NCI-H345 treated with DMSO at 0.1 percent for 48 hours (cell line): ENCODE measurements around the gene POTEF.
"Not testable (repeated sequence)": the region's sequence is repeated elsewhere in the genome, so short reads cannot be mapped to it uniquely, and the experiment has no call there.

Source experiments
- DNase-seq: peaks from one replicate; lab custom pipeline; 2025; ENCODE audit not compliant: unreplicated experiment; lab: John Stamatoyannopoulos, UW

The POTEF gene

DNA sequence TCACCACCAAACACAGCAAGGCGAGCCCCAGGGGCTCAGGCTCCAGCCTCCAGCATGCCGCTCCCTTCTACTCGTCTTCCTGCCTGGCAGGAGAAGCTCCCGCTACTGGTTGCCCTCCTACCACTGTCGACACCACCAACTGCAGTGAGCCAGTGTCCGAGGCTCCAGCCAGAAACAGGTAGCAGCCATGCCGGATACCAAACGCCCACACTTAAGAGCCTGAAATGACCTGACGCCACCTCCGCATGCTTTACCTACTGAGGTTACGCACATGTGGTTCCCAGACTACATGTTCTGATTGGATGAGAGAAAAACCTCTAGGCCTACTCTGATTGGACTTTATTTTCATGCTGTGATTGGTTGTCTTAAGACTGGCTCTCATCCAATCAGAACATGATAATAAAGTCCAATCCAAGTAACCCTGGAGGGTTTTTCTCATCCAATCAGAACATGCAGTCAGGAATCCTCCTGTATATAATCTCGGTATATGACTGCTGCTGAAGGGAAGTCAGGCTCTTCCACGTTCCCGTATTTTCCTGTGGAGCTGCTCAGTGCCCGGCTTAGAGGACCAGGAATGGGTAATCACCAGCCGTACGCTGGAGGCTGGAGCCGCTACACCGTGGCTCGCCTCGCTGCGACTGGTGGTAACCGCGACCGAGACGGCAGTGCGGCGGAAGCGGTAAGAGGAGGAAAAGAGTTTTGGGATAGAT, at the start of gene POTEF:
TSS of gene POTEF (minus strand) at position 103 of the 710 bp plus-strand sequence. CDS start 8,707 bp downstream, outside the sequence.
- DNase-seq: not testable (repeated sequence)

DNA sequence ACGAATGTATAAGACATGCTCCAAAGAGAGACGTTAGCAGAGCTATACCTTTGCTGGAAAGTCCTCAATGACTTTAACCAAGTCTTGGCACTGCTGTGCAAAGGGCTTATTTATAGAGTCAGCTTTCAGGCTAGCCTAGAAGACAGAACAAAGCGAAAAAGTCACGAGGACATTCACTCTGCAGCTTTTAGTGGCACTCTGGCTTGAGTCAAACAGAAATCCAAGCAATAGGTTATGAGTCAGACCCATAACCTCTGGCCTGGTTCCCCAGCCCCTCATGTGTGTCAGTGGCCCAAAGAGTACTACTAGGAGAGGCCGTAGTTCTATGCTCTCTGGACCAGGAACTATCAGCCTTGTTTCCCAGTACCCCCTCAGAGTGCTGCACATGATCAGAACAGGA, 45.8 kb upstream of the POTEF start:
- DNase-seq: not testable (repeated sequence)

DNA sequence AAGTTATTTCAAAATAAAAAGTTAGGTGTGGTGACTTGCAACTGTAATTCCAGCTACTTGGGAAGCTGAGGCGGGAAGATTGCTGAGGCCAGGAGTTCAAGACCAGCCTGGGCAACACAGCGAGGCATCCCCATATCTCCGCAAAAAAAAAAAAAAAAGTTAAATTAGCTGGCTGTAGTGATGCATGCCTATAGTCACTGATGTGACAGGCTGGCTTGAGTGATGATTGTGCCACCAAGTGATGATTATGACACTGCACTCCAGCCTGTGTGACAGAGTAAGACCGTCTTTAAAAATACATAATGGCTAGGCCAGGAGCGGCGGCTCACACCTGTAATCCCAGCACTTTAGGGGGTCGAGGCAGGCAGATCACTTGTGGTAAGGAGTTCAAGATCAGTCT, 40.9 kb upstream of the POTEF start:
- no peak for DNase-seq

DNA sequence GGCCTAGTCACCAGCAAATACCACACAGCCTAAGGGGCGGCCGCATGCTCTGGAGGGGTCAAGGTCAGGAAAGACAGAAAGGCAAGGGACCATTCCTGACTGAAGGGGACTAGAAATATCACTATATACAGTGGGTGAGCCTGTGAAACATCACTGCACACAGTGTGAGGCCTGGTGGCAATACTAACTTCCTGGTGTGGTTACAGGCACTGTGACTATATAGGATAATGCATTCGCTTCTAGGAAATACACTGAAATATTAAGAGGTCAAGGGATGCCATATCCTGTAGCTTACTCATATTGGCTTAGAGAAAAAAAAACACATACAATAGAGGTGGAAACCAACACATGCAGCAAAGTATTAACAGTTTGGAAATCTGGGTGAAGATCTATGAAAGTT, 40.1 kb upstream of the POTEF start:
- not testable (repeated sequence) for DNase-seq

DNA sequence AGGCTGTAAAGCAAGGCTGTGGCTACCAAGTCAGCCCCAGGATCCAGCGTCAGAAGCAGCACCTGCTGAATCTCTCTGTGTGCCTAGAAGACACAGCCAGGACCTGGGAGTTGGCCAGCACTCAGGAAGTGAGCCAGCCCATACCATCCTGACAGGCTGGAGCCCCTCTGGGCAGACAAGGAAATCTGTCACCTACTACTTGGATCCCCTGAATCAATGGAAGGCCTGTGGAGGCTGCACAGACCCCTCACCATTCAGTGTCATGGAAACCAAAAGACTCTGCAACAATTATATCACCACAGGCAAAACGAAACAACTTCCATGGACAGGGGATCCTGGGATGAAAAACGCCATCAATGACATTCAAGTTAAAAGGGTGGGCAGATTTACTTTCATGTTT, 37.6 kb upstream of the POTEF start:
- DNase-seq: not testable (repeated sequence)

DNA sequence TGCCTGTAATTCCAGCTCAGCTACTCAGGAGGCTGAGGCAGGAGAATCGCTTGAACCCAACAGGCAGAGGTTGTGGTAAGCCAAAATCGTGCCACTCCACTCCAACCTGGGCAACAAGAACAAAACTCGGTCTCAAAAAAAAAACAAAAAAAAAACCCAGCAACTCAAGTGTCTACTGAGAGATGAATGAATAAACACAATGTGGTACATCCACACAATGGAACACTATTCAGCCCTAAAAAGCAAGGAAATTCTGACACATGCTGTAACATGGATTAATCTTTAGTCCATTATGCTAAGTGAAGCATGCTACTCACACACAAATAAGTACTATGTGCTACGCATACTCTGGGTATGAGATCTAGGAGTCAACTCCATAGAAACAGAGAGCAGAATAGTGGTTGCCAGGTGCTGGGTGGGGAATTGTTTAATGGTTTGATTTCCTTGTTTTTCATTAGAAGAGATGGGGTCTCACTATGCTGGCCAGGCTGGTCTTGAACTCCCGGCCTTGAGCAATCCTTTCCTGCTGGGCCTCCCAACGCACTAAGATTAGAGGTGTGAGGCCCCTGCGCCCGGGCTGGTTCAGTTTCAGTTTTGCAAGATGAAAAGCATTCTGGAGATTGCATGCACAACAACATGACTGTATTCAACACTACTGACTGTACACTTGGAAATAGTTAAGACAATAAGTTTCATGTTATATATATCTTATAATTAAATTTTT, 36.4 kb upstream of the POTEF start:
- no peak for DNase-seq

DNA sequence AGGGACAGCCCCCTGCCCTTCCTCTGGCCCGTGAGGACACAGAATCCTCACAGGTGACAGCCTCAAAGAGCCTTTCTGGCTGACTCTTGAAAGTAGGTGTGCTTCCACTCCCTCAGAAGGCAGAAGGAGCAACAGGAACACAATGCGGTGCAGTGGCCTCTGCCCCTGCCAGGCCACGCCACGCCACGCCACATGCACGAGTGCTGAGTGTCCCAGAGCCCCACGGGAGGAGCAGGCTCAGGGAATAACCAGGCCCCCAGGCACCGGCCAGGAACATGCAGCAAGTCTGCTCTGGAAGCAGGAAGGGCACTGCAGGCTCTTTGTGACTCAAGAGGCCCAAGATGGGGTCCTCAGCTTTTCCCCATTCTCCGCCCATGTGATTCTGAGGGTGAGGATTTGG, 33.9 kb upstream of the POTEF start:
- DNase-seq: no peak

DNA sequence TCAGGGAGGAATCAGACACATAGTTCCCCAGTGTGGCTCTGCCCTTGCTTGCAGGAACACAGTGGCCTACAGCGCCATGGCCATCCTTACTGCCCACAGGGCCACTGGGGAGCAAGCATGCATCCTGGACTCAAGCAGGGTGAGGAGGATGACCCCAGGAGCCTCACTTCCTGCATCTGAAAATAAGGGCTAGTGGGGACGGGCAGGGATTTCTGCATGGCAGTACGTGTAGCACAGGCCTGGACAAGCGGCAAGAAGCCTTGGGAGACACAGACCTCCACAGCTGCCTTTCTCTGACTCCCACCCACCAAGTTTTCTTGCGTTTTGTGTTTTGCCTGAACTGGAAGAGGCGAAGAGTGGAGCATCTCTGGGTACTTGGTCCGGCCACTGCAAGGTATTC, 33.5 kb upstream of the POTEF start:
- not testable (repeated sequence) for DNase-seq

DNA sequence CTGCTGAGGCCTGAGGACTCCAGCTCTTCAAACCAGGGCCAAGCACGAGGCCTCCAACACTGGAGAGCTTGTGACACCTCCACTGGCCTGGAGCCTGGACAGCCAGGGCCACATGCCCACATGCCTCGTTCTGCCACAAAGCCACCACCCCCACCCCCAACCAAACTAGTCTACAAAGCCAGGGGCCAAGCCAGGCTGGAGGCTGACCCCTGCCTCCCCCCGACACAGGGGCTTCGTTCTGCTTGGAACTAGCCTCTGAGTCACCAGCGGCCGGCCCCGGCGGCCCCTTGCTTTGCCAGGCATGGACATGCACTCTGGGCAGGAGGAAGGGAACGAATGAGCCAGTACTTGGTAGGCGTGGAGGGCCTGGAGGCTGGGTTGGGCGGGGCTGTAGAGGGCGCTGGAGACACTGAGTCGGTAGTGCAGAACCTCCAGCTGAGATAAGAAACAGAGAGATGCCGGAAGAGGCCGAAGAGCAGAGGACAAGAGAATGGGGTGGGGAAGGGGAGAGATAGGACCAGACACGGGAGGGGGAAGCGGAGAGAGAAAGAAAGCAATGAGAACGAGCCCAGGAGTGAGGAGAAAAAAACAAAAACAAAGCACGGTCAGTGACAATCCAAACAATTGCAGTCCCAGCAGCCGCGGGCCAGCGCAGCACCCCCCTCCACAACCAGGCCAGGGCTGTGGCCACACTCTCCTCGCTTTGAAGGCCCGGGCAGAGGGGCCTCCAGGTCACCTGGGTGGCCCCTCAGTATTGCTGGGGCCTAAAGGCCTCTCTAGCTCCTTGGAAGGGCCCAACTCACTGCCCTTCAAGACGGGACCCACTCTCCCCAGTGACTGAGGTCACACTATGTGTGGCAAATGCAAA, 32.0 kb upstream of the POTEF start:
- DNase-seq: not testable (repeated sequence)

DNA sequence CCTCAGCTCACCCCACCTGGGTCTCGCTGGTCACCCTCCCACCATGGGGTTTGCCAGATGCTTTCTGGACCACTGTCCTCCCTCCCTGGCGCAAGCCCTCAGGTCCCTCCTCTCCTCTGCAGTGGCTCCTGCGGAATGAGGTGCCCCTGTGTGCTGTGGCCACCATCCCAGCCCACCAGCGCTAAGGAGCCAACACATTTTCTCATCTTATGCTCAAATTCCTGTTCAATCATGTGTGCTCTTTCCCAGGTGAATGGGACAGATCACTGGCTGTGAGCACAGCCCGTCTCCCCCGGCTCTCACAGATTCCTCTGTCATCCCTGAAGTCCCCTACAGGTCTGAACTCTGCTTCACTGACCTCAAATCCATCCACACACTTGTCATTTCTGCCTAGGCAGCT, 31.1 kb upstream of the POTEF start:
- DNase-seq: no peak

DNA sequence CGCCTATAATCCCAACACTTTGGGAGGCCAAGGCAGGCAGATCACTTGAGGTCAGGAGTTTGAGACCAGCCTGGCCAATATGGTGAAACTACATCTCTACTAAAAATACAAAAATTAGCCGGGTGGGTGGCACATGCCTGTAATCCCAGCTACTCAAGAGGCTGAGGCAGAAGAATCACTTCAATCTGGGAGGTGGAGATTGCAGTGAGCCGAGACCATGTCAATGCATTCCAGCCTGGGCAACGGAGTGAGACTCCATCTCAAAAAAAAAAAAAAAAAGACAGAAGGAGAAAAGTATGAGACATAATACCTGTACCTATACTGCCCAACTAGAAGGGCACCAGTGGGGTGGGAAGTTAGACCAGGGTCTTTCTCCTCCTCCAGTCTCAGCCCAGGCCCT, 30.4 kb upstream of the POTEF start:
- DNase-seq: not testable (repeated sequence)

DNA sequence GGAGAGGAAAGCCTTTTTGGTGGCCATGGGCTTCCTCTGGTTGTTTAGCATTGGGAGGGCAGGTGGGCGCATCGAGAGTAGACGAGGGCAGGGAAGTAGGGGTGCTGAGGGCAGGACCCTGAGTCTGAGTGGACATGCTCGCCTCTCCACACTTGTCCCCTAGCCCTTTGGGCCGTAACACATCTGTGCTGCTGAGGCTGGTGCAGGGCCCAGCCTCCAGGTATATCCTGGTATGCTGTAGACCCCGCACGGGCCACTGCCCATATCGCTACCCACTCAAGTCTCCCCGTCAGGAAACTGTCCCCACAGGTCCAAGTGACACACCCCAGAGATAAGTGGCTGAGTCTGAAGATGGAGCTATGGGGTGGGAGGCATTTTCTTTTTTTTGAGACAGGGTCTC, 29.6 kb upstream of the POTEF start:
- DNase-seq: no peak

DNA sequence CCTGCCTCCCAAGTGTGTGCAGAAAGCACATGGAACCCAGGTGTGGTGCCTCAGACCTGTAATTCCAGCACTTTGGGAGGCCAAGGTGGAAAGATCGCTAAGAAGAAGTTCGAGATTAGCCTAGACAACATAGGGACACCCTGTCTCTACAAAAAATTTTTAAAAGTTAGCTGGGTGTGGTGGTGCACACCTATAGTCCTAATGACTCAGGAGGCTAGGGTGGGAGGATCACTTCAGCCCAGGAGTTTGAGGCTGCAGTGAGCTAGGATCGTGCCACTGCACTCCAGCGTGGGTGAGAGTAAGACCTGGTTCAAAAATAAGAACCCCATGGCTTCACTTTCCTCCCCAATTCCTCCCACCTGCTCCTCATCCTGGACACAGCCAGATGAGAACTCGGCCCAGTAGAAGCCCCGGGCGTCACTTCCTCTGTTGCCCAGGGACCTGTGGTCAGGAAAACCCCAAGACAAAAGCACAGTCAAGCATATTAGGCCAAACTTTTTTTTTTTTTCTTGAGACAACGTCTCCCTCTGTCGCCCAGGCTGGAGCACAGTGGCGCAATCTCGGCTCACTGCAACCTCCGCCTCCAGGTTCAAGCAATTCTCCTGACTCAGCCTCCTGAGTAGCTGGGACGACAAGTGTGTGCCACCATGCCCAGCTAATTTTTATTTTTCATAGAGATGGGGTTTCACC, 28.9 kb upstream of the POTEF start:
- not testable (repeated sequence) for DNase-seq

DNA sequence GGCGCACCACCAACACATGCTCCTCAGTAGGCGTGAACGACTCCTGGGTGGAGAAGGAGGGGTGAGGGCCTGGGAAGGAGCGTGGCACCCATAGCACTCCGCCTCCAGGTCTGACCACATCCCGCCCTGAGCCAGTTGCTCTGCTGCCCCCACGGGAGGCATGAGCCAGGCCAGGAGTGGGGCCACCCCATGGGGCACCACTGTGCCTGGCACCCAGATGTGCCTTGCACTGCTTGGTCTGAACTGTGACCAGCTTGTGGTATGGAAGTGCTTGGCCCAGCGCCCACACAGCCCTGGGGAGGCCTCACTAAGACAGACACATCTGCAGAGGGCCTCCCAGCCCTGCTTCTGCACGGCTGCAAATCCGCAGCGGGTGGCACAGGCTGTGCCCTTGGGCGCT, 28.3 kb upstream of the POTEF start:
- DNase-seq: not testable (repeated sequence)

DNA sequence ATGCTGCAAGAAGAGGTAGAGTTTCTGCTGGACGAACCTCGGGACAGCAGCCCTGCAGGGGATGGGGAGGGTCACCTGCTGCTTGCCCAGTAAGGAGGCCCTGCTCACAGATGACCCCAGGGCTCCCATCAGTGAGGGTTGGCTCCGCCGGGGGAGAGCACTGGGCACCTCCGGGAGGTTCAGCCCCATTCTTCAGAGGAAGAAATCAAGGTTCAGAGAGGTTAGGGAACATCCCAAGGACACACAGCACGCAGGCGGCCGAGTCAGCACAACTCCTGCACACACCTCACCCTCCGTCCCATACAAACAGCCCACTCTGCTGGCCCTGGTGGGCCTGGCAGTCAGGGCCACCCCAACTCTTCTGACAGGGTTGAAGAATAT, 27.6 kb upstream of the POTEF start:
- no peak for DNase-seq

DNA sequence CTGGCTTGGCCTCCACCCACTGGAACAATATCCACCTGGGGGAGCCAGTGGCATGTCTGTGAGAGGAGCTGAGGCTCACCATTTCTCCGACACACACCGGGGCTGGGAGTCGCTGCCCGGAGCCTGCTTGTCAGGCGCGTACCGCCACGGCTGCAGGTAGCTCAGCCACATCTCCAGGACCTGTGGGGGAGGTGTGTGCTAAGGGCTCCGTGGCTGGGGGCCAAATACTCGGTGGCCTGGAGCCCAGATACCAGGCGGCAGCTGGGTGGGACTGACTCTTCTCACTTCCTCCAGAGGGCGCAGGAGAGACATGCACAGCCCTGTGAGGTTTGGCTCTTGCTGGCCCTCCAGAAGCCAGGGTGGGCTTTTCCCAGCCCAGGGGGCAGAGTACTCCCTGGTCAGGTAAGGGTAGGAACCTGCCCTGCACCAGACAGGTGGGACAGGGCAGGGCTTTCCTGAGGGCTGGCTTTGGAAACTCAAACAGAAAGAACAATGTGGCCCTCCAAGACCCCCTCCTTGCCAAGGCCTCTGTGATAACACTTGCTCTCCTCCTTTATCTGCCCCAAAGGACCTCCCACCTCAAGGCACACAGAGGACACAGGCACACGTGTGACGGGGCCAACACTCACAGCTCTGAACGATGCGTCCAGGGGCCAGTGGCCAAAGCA, 27.1 kb upstream of the POTEF start:
- DNase-seq: not testable (repeated sequence)

DNA sequence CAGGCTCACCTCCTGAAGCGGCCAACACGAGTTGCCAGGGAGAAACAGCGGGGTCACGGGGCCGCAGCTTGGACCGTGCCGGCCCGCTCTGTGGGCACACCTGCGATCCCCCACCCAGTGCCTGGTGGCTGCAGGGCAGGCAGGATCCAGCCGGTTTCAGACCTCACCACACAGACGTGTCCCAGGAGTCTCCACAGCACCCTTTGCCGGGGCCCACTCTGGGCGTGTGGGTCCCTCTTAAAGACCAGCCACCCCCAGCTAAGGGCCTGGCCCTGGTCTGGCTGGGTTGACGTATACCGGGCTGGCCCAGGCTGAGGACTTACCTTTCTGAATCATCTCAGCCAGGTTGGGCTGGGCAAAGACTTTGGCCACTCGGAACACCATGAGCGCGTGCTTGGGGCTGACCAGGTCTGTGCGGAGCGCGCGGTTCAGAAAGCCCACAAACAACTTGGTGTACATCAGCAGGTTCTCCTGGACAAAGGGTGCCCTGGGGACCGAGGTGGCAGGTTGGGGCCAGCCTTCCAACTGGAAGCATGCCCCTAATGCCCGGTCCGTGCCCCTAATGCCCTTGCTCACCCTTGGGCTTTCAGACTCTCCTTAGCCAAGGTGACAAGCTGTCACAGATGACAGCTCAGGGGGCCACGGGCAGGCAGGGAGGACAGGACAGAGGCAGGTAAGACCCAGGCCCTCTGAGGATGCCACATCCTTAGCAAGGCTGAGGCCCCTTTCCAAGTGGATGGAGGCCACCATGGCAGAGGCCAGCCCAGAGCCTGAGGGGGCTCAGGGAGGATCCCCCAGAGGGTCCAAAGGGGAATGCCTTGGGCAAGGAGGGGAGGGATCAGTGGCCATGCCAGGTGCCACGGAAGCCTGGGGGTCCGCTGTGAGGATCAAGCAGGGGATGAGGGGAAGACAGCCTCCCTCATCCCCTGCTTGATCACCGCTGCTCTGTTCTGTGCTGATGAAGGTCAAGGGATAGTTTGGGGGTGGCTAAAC, 26.0 kb upstream of the POTEF start:
- no peak for DNase-seq

DNA sequence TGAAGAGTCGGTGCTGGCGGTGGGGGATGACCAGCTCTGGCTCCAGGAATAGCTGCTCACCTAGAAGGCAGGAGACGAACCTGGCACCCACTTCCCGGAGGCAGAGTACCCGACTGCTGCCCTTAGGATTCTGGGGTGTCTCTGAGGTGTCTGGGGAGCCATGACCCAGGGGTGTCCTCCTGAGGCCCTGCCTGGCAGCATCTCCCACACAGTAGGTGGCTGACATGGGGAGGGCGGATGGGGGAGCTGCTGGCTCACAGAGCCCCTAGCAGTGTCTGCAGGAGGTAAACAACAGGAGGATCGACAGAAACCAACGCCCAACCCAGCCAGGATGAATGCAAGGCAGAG, 25.4 kb upstream of the POTEF start:
- not testable (repeated sequence) for DNase-seq

DNA sequence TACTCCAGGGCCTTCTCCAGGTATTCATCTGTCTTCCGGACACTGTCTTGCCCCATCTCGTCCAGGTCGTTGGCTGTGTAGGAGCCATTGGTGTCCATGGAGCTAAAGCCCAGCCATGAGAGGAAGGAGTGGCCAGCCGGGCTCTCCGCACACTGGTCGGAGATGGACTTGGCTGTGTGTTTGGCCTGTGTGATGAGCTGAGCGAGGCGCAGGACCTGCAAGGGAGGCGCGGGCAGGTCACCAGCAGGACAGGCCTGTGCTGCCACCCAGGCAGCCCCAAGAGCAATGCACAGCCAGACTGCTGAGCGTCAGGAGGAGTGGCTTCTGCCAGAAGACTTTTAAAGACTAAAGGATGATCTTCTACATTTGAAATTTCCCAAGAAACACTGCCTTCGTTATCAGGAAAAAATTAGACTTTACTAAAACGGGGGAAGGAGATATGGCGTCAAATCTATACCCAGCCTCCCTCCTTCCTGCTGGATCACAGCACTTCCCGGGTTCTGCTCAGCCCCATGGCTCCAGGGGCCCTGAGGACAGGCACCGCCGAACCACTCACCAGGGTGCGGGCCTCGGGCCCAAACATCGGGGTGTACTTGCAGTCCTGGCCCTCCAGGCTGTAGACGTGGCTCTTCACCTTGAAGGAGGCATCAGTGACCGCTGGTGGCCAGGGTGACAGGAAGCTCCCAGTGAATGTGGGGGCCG, 24.9 kb upstream of the POTEF start:
- not testable (repeated sequence) for DNase-seq
